ENCODE results near the gene NOD2.

NOD2 gene

GRCh38 chr16:50721549-50722404 lies 28.4 kb downstream of the NOD2 start:
- Mint-ChIP-seq H3K4me3 (no peak overlapping the region), H3K9me3 (peaks cover 34% of the 10 kb centered on the region), H3K27me3 (no peaks in the 10 kb centered on the region), H3K27ac (no peak overlapping the region), H3K36me3 (peaks cover 39% of the 10 kb centered on the region), H3K4me1 (peaks cover 33% of the 10 kb centered on the region)
- CTCF ChIA-PET, result interaction anchor here (1.3 to 1.9 kb wide), 2 partner anchors 29 to 50 kb away, joined by 4 to 5 read pairs; no protein-coding TSS in a partner anchor
- DNase-seq, result no peak

DNA sequence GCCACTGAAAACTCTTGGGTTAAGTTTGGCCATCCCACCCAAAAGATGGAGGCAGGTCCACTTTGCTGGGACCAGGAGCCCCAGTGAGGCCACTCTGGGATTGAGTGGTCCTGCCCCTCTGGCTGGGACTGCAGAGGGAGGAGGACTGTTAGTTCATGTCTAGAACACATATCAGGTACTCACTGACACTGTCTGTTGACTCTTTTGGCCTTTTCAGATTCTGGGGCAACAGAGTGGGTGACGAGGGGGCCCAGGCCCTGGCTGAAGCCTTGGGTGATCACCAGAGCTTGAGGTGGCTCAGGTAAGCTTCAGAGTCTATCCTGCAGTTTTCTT lies 29.0 kb downstream of the NOD2 start:
- DNase-seq, result no peak
- CTCF ChIA-PET, result no interaction called here
- Mint-ChIP-seq H3K4me3 (no peak overlapping the region), H3K4me1 (peaks cover 28% of the 10 kb centered on the region), H3K9me3 (peaks cover 34% of the 10 kb centered on the region), H3K36me3 (peaks cover 39% of the 10 kb centered on the region), H3K27ac (no peak overlapping the region), H3K27me3 (no peaks in the 10 kb centered on the region)

DNA sequence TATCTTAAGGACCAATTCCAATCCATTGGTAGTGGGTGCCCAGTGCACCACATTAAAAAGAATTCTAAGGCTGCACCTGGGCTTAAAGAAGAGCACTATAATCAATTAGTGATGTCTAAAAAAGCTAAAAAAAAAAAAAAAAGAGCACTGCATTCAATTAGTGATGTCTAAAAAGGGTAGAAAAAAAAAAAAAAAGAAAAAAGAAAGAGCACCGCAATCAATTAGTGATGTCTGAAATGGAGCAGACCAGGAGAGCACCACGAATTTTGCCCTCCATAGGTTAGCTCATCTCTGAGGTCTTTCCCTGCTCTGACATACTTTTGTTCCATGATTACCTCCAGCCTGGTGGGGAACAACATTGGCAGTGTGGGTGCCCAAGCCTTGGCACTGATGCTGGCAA lies 29.6 kb downstream of the NOD2 start:
- H3K27me3 Mint-ChIP-seq, result no peaks in the 10 kb centered on the region
- H3K36me3 Mint-ChIP-seq, result peaks cover 39% of the 10 kb centered on the region
- peaks cover 34% of the 10 kb centered on the region for H3K9me3 Mint-ChIP-seq
- DNase-seq, result no peak
- peaks cover 25% of the 10 kb centered on the region for H3K4me1 Mint-ChIP-seq
- CTCF ChIA-PET, result no interaction called here
- H3K27ac Mint-ChIP-seq, result no peak overlapping the region
- H3K4me3 Mint-ChIP-seq, result no peak overlapping the region

- Mint-ChIP-seq H3K9me3 (peaks cover 38% of the 10 kb centered on the region), H3K36me3 (peaks cover 41% of the 10 kb centered on the region), H3K27me3 (no peaks in the 10 kb centered on the region), H3K4me3 (no peak overlapping the region), H3K4me1 (peaks cover 20% of the 10 kb centered on the region), H3K27ac (no peak overlapping the region)
- DNase-seq, result no peak
- CTCF ChIA-PET, result interaction anchor here (0.6 kb wide), 1 partner anchor 33 kb away, joined by 5 read pairs; no protein-coding TSS in a partner anchor
Measured at GRCh38 chr16:50724306-50724705, 30.9 kb downstream of the NOD2 start.

DNA sequence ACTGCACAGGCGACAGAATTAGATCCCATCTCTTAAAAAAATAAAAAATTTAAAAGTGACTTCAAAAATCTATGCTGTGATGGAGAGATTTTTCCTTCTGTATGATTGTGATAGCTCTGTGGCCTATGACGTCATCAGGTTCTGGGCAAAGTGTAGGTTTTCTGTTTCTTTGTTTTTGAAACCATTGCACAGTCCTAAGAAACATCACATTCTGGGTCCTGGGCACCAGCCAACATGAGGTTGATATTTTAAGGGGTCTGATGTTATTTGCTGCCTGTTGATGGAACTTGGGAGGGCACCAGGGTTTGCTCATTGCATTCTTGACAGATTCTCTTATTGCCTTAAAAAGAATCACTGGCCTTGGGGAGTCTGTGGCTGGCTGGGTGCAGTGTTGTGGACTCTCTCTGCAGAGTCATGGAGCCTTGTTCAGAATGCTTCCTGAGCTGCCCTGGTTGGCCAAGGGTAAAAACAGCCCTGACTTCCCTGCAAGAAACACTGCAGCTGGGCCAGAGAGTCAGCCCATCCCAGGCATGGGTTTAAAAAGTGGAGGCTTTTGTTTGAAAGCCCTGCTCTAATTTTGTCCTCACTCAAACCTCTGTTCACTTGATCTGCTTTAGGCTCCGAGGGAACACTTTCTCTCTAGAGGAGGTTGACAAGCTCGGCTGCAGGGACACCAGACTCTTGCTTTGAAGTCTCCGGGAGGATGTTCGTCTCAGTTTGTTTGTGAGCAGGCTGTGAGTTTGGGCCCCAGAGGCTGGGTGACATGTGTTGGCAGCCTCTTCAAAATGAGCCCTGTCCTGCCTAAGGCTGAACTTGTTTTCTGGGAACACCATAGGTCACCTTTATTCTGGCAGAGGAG lies 38.0 kb downstream of the NOD2 start:
- Mint-ChIP-seq H3K27ac (peak overlapping the region; percentile 90), H3K36me3 (peaks cover 11% of the 10 kb centered on the region), H3K27me3 (peaks cover 4% of the 10 kb centered on the region), H3K9me3 (peaks cover 5% of the 10 kb centered on the region), H3K4me3 (peak overlapping the region; percentile 30), H3K4me1 (peaks cover 20% of the 10 kb centered on the region)
- CTCF ChIA-PET, result interaction anchor here (1.0 to 3.5 kb wide), 5 partner anchors 11 to 64 kb away, joined by 3 to 18 read pairs (median 4); no protein-coding TSS in a partner anchor
- peak; percentile 59 for DNase-seq

- peaks cover 20% of the 10 kb centered on the region for H3K4me1 Mint-ChIP-seq
- DNase-seq, result no peak
- peaks cover 4% of the 10 kb centered on the region for H3K27me3 Mint-ChIP-seq
- H3K36me3 Mint-ChIP-seq, result peaks cover 8% of the 10 kb centered on the region
- no peak overlapping the region for H3K4me3 Mint-ChIP-seq
- CTCF ChIA-PET, result interaction anchor here (1.0 to 3.5 kb wide), 3 partner anchors 15 to 64 kb away, joined by 4 to 18 read pairs (median 4); no protein-coding TSS in a partner anchor
- H3K9me3 Mint-ChIP-seq, result peaks cover 5% of the 10 kb centered on the region
- H3K27ac Mint-ChIP-seq, result peak overlapping the region; percentile 90
Measured at GRCh38 chr16:50731989-50732832, 38.8 kb downstream of the NOD2 start.

- Mint-ChIP-seq H3K27me3 (peaks cover 4% of the 10 kb centered on the region), H3K27ac (no peak overlapping the region), H3K4me1 (peaks cover 20% of the 10 kb centered on the region), H3K4me3 (no peak overlapping the region), H3K36me3 (peaks cover 12% of the 10 kb centered on the region), H3K9me3 (peaks cover 4% of the 10 kb centered on the region)
- CTCF ChIA-PET, result no interaction called here
- no peak for DNase-seq
Measured at GRCh38 chr16:50733468-50733867, 40.1 kb downstream of the NOD2 start.

DNA sequence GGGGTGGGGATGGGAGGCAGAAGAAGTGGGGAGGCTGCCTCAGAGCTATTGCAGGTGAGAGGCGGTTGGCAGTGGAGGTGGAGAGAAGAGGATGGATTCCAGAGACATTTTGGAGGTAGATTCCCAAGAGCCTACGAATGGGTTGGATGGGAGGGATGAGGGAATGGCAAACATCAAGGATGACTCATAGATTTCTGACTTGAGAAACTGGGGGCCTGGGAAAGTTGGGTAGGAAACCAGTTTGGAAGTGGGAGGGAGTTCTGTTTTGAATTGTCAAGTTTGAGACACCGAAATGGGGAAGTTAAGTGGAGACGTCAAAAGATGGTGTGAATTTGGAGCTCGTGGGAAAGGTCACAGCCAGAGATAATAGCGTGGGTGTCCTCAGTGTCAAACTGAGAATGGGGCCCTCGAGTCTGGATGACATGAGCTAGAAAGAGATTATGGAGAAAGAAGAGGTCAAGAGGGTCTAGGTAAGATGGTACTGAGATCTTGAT lies 42.3 kb downstream of the NOD2 start:
- Mint-ChIP-seq H3K27me3 (peaks cover 4% of the 10 kb centered on the region), H3K4me3 (no peak overlapping the region), H3K36me3 (peaks cover 17% of the 10 kb centered on the region), H3K27ac (no peak overlapping the region), H3K9me3 (no peaks in the 10 kb centered on the region), H3K4me1 (peaks cover 30% of the 10 kb centered on the region)
- CTCF ChIA-PET, result interaction anchor here (0.9 to 1.0 kb wide), 2 partner anchors 9 to 57 kb away, joined by 3 read pairs; no protein-coding TSS in a partner anchor
- DNase-seq, result no peak

- Mint-ChIP-seq H3K36me3 (peaks cover 17% of the 10 kb centered on the region), H3K4me3 (no peak overlapping the region), H3K9me3 (no peaks in the 10 kb centered on the region), H3K27me3 (peaks cover 4% of the 10 kb centered on the region), H3K4me1 (peaks cover 30% of the 10 kb centered on the region), H3K27ac (no peak overlapping the region)
- DNase-seq, result no peak
- CTCF ChIA-PET, result interaction anchor here (1.0 to 1.1 kb wide), 2 partner anchors 58 to 65 kb away, joined by 3 read pairs; no protein-coding TSS in a partner anchor
Measured at GRCh38 chr16:50736448-50736847, 43.0 kb downstream of the NOD2 start.

DNA sequence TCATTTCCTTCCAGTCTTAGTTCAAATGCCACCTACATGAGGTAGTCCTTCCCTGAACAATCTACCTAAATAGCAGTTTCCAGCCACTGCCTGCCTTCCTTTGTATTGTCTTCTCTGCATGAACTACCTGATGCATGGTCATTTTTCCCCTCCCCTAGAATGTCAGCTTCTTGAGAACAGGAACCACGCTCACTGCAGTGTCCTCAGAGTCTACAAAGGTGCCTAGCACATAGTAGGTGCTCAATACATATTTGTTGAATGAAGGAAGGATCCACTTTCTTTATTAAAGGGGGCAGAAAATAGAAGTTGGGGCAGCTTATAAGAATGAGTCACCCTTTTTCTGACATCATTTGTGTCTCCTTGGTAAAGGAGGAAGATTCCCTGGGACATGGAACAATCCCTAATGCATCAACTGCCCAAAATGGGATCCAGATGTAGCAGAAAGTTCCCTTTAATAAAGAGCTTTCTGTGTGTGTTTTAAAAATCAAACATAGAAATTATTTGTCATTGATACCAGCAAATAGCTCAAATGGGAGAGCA lies 44.1 kb downstream of the NOD2 start:
- CTCF ChIA-PET, result interaction anchor here (1.2 kb wide), 1 partner anchor 62 kb away, joined by 3 read pairs; no protein-coding TSS in a partner anchor
- DNase-seq, result no peak
- H3K36me3 Mint-ChIP-seq, result peaks cover 16% of the 10 kb centered on the region
- H3K4me3 Mint-ChIP-seq, result no peak overlapping the region
- H3K9me3 Mint-ChIP-seq, result no peaks in the 10 kb centered on the region
- peaks cover 24% of the 10 kb centered on the region for H3K4me1 Mint-ChIP-seq
- peaks cover 4% of the 10 kb centered on the region for H3K27me3 Mint-ChIP-seq
- no peak overlapping the region for H3K27ac Mint-ChIP-seq

- peak overlapping the region; percentile 75 for H3K27ac Mint-ChIP-seq
- CTCF ChIA-PET, result no interaction called here
Measured at GRCh38 chr16:50739031-50739430, 45.6 kb downstream of the NOD2 start.

GRCh38 chr16:50740736-50741135 lies 47.3 kb downstream of the NOD2 start:
- no peaks in the 10 kb centered on the region for H3K9me3 Mint-ChIP-seq
- CTCF ChIA-PET, result interaction anchor here (1.4 to 1.7 kb wide), 2 partner anchors 62 to 74 kb away, joined by 5 to 7 read pairs; no protein-coding TSS in a partner anchor
- H3K27me3 Mint-ChIP-seq, result no peaks in the 10 kb centered on the region
- H3K4me3 Mint-ChIP-seq, result peak overlapping the region; percentile 85
- peak overlapping the region; percentile 98 for H3K27ac Mint-ChIP-seq
- peaks cover 39% of the 10 kb centered on the region for H3K4me1 Mint-ChIP-seq
- peaks cover 43% of the 10 kb centered on the region for H3K36me3 Mint-ChIP-seq
- DNase-seq, result no peak

More at GRCh38 chr16:50739031-50739430, 45.6 kb downstream of the NOD2 start:
- Mint-ChIP-seq H3K4me1 (peaks cover 25% of the 10 kb centered on the region), H3K36me3 (peaks cover 30% of the 10 kb centered on the region), H3K27me3 (peaks cover 4% of the 10 kb centered on the region), H3K9me3 (no peaks in the 10 kb centered on the region), H3K4me3 (no peak overlapping the region)
- DNase-seq, result no peak

GRCh38 chr16:50741225-50741780 lies 47.9 kb downstream of the NOD2 start:
- no peak for DNase-seq
- Mint-ChIP-seq H3K9me3 (no peaks in the 10 kb centered on the region), H3K36me3 (peaks cover 46% of the 10 kb centered on the region), H3K4me1 (peaks cover 39% of the 10 kb centered on the region), H3K27me3 (no peaks in the 10 kb centered on the region), H3K4me3 (peak overlapping the region; percentile 85), H3K27ac (peak overlapping the region; percentile 98)
- CTCF ChIA-PET, result interaction anchor here (0.8 to 1.7 kb wide), 7 partner anchors 62 to 77 kb away, joined by 3 to 8 read pairs (median 4); no protein-coding TSS in a partner anchor

Data from activated naive CD4-positive, alpha-beta T cell treated with anti-CD3 and anti-CD28 coated beads, Interleukin-2, amount 10 ng/mL, durations not matched to agents 7 days and 5 days (primary cell).